OCI-LY7 (cell line): ENCODE results near the gene CDSN. TPM values are rescaled to one million over a fixed set of nuclear protein-coding genes. Genes with fewer than 3 reads are reported as not detected.

ENCODE experiments used
- BruUV-seq: library from RNA; stranded (reverse); fragments of 400-500 nt; replicated peaks from 2 replicates; lab custom pipeline; 2021; lab: Mats Ljungman, UMichigan
- CTCF ChIA-PET: fragments of 300-600 bp; sonication (Branson Sonifier 250); formaldehyde crosslinking; loops from one replicate; lab custom pipeline; 2022; ENCODE audit warnings: antibody characterized with exemption; ENCODE audit not compliant: unreplicated experiment; lab: Charles Lee
- POLR2A ChIA-PET: fragments of 300-600 bp; sonication (Branson Sonifier 250); formaldehyde crosslinking; loops from one replicate; lab custom pipeline; 2022; ENCODE audit warnings: antibody characterized with exemption; lab: Charles Lee
- DNase-seq: peaks from one replicate; pipeline ENCODE4 v3.0.0-alpha.2; 2015; ENCODE audit warnings: low spot score
- H2AFZ ChIP-seq: fragments of 200-600 bp; sonication (generic), shearing (Covaris generic); 2 replicates; pipeline ENCODE4 v1.6.1; 2014; ENCODE audit warnings: mild to moderate bottlenecking, antibody characterized with exemption, low read length, moderate library complexity
- H3K27ac ChIP-seq: fragments of 200-600 bp; sonication (generic); 2 replicates; pipeline ENCODE4 v1.5.1; 2014; ENCODE audit warnings: mixed run types, low read depth, mild to moderate bottlenecking, moderate library complexity, low read length, inconsistent platforms; ENCODE audit not compliant: poor library complexity, severe bottlenecking
- H3K36me3 ChIP-seq: fragments of 200-600 bp; sonication (generic); 2 replicates; pipeline ENCODE4 v1.6.1; 2014; ENCODE audit warnings: mild to moderate bottlenecking, antibody characterized with exemption, low read length, moderate library complexity, mixed read lengths; ENCODE audit not compliant: insufficient read depth
- H3K4me1 ChIP-seq: fragments of 200-600 bp; sonication (generic); 2 replicates; pipeline ENCODE4 v1.5.1; 2014; ENCODE audit warnings: mild to moderate bottlenecking, low read length; ENCODE audit not compliant: insufficient read depth, poor library complexity, severe bottlenecking
- H3K4me2 ChIP-seq: fragments of 200-600 bp; sonication (generic); 2 replicates; pipeline ENCODE4 v1.6.1; 2014; ENCODE audit warnings: mild to moderate bottlenecking, low read length
- H3K4me3 ChIP-seq: fragments of 200-600 bp; sonication (generic); 2 replicates; pipeline ENCODE4 v1.5.1; 2014; ENCODE audit warnings: mild to moderate bottlenecking, low read depth, low read length; ENCODE audit not compliant: poor library complexity, severe bottlenecking
- H3K79me2 ChIP-seq: fragments of 200-600 bp; sonication (generic); 2 replicates; pipeline ENCODE4 v1.6.1; 2016; ENCODE audit warnings: low read depth, mild to moderate bottlenecking, low read length, moderate library complexity, mixed read lengths; ENCODE audit not compliant: insufficient read depth
- H3K9me2 ChIP-seq: fragments of 200-600 bp; sonication (generic); 2 replicates; pipeline ENCODE4 v1.6.1; 2016; ENCODE audit warnings: mild to moderate bottlenecking, low read length, mixed read lengths; ENCODE audit not compliant: insufficient read depth
- H3K9me3 ChIP-seq: fragments of 200-600 bp; sonication (generic); 2 replicates; pipeline ENCODE4 v1.6.1; 2014; ENCODE audit warnings: mild to moderate bottlenecking, mixed run types, low read length, mixed read lengths
- H4K20me1 ChIP-seq: fragments of 200-600 bp; sonication (generic); 2 replicates; pipeline ENCODE4 v1.6.1; 2014; ENCODE audit warnings: mild to moderate bottlenecking, antibody characterized with exemption, low read length, moderate library complexity, mixed read lengths; ENCODE audit not compliant: insufficient read depth
- CTCF ChIP-seq: fragments of 200-600 bp; sonication (generic); conservative IDR thresholded peaks from 2 replicates; pipeline ENCODE4 v1.5.1; 2014; ENCODE audit warnings: mild to moderate bottlenecking, antibody characterized with exemption, low read length, moderate library complexity, mixed read lengths
- EZH2phosphoT487 ChIP-seq: fragments of 200-600 bp; sonication (generic); IDR thresholded peaks from 2 replicates; pipeline ENCODE4 v1.6.1; 2018; ENCODE audit warnings: low read depth, borderline replicate concordance, mild to moderate bottlenecking, mixed run types, antibody characterized with exemption, low read length, moderate library complexity, mixed read lengths
- intact Hi-C: fragments of 100-400 bp; cut with micrococcal nuclease; formaldehyde crosslinking; loops from one replicate; pipeline ENCODE4 v1.10.0; 2022; ENCODE audit not compliant: unreplicated experiment
- total RNA-seq, 2 experiments: library from RNA; depleted of rRNA in 1 of 2; stranded (reverse); fragments of >200 nt in 1 of 2; shearing (Covaris generic) in 1 of 2; gene quantifications; 2 replicates each; pipeline ENCODE4 v1.2.3, GENCODE V29; 2014 to 2022

The CDSN gene
- total RNA-seq, 2 experiments from 2014 or later, result not detected

GRCh38 chr6:31163922-31164321 is 43.7 kb upstream of the CDSN start:
- Histone ChIP-seq H3K4me3 (no peak overlapping the region), H3K4me1 (peaks cover 39% of the 10 kb centered on the region), H4K20me1 (no peaks in the 10 kb centered on the region; the same call in 1 of the 2 replicates), H3K27ac (no peak overlapping the region), H3K79me2 (peaks cover 13% of the 10 kb centered on the region; the same call in 1 of the 2 replicates), H3K9me3 (no peaks in the 10 kb centered on the region), H3K9me2 (no peaks in the 10 kb centered on the region), H3K4me2 (peak overlapping the region; percentile 36), H2AFZ (no peak overlapping the region), H3K36me3 (peaks cover 47% of the 10 kb centered on the region)
- DNase-seq, result no peak
- intact Hi-C loops, result no loop called here
- ChIA-PET POLR2A (interaction anchor here (1.6 kb wide), 1 partner anchor 25 kb away, joined by 3 read pairs; the partner anchor contains the start of gene PSORS1C2), CTCF (no interaction called here)
- no TSS peak for BruUV-seq
- TF ChIP-seq EZH2phosphoT487, result no peak
- no peak for TF ChIP-seq CTCF

GRCh38 chr6:31162463-31163165 is 42.4 kb upstream of the CDSN start:
- Histone ChIP-seq H3K4me1 (peaks cover 39% of the 10 kb centered on the region), H3K4me2 (0 out of 2 replicates have a peak overlapping the region, but pooled peaks have one; percentile 12), H3K4me3 (no peak overlapping the region), H4K20me1 (no peaks in the 10 kb centered on the region; the same call in 1 of the 2 replicates), H3K27ac (no peak overlapping the region), H3K79me2 (peaks cover 17% of the 10 kb centered on the region; the same call in 1 of the 2 replicates), H3K9me3 (no peaks in the 10 kb centered on the region), H3K9me2 (no peaks in the 10 kb centered on the region), H2AFZ (no peak overlapping the region), H3K36me3 (peaks cover 47% of the 10 kb centered on the region)
- TF ChIP-seq EZH2phosphoT487 (no peak), CTCF (no peak)
- intact Hi-C loops, result no loop called here
- no peak for DNase-seq
- ChIA-PET CTCF (no interaction called here), POLR2A (no interaction called here)
- BruUV-seq, result no TSS peak
